SJSA1 (cell line): Measurements from ENCODE around the gene C4BPB. TPM values are rescaled to one million over a fixed set of nuclear protein-coding genes. Genes with fewer than 3 reads are reported as not detected.

ENCODE experiments used
- DNase-seq, 2 experiments: peaks; one replicate each; pipeline ENCODE4 v3.0.0-alpha.2; 2015 to 2020; ENCODE audit warnings: low spot score in 2 of 2, low read depth in 1 of 2
- H3K27ac ChIP-seq: fragments of 250-450 bp; sonication (Bioruptor Pico); 2 replicates; pipeline ENCODE4 v1.5.1; 2020; ENCODE audit warnings: mild to moderate bottlenecking, moderate library complexity
- H3K27me3 ChIP-seq: fragments of 250-450 bp; sonication (Bioruptor Pico); replicated peaks from 2 replicates; pipeline ENCODE4 v1.5.1; 2020; ENCODE audit warnings: mild to moderate bottlenecking, moderate library complexity
- H3K36me3 ChIP-seq: fragments of 250-450 bp; sonication (Bioruptor Pico); 2 replicates; pipeline ENCODE4 v1.5.1; 2020; ENCODE audit warnings: mild to moderate bottlenecking
- H3K4me1 ChIP-seq: fragments of 250-450 bp; sonication (Bioruptor Pico); replicated peaks from 2 replicates; pipeline ENCODE4 v1.6.1; 2021; ENCODE audit warnings: mild to moderate bottlenecking
- H3K4me3 ChIP-seq: fragments of 250-450 bp; sonication (Bioruptor Pico); 2 replicates; pipeline ENCODE4 v1.5.1; 2020; ENCODE audit warnings: mild to moderate bottlenecking
- H3K9me3 ChIP-seq: fragments of 250-450 bp; sonication (Bioruptor Pico); replicated peaks from 2 replicates; pipeline ENCODE4 v1.5.1; 2020; ENCODE audit warnings: mild to moderate bottlenecking
- total RNA-seq: library from RNA; depleted of rRNA; stranded (reverse); fragments of >200 nt; shearing (Covaris generic); gene quantifications from 2 replicates; pipeline ENCODE4 v1.2.3, GENCODE V29; 2014

Gene C4BPB
- total RNA-seq, 1 experiment from 2014 or later = 1.8 TPM

DNA sequence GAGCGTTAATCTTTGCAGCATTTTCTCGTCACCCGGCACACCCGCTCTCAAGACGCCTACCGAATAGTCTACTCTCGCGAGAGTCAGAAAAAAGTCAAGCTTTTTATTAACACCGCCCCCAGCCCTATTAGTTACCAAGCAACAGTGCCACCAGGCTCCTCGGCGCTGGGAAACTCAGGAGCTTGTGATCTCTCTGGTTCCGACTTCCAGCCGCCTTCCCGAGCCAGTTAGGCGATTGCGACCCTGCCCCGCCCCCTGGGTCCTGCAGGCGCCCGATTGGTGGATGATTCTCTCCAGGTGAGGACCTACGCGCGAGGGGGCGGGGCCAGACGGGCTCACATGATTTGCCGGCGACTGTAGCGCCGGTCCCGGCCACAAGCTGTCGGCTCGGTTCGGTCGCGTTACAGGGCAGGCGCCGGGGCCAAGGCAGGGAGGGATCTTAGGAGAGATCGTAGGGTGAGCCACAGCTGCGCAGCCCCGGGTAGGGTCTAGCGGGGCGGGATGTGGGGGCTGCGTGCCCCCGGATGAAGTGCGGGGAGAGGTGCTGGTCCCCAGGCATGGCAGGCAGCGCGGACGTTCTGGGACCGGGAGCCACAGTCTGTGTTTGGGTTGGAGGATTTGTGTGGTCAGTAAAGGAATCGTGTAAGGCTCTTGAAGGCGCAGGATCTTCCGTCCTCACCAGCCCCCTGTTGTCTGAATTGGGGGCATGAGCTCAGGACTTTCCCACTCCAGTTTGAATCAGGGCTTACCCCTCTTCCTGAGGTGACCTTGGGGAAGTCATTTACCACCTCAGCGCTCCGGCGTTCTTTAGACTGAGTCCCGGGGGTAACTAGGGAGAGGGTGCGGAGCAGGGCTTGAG lies 35.5 kb upstream of the C4BPB start, which contains the start of gene PFKFB2:
PFKFB2 (plus strand) TSS at position 365 of the 859 bp plus-strand sequence. CDS start 1,443 bp downstream, outside the sequence.
- DNase-seq = peak; percentile 87 to 92
- Histone ChIP-seq H3K4me1 (peaks cover 20% of the 10 kb centered on the region), H3K27ac (no peak within 1 kb of the TSS), H3K4me3 (peak within 1 kb of the TSS; percentile 46), H3K36me3 (peaks cover 20% of the 10 kb centered on the region), H3K9me3 (no peaks in the 10 kb centered on the region), H3K27me3 (no peaks in the 10 kb centered on the region)

DNA sequence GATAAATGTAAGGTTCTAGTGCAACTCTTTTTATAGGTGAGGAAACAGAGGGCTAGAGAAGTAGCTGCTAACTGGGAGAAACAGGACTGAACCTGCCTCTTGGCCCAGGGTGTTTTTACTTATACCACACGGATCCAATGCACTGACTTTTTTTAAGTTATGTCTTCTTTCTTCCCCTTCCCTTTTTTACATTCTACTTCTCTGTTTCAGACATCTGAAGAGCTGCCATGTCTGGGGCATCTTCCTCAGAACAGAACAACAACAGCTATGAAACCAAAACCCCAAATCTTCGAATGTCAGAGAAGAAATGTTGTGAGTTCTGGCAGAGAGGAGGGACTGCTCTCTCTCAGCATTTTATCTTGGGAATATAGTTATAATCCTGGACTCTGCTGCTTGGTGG lies 34.2 kb upstream of the C4BPB start:
- Histone ChIP-seq H3K36me3 (peaks cover 6% of the 10 kb centered on the region), H3K4me1 (peaks cover 17% of the 10 kb centered on the region), H3K4me3 (no peak overlapping the region), H3K9me3 (no peaks in the 10 kb centered on the region), H3K27ac (no peak overlapping the region), H3K27me3 (no peaks in the 10 kb centered on the region)
- no peak for DNase-seq

DNA sequence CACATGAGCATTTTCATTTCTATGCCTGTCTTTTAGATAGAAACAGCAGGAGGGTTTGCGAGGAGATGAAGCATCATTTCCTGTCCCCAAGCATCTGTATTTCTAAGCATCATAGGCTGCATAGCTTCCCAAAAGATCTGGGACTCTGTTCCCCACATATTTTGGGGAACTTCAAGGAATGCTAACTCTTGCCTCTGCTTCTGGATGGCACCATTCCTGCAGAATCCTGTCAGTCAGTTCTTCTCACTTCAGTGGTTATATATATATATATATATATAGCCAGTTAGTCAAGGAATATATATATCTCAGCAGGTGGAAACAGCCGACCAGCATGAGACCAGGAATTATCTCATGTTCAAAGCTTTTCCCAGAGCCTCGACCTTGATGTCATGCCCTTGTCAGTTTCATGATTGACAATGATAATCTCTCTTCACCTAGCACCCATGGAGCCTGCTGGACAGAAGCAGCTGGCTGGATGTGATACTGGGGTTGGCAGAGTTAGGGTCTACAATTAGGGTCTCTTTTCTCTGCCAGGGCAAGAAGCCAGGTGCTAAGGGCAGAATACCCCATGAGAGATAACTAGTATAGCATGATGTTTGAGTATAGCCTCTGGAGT lies 33.2 kb upstream of the C4BPB start:
- DNase-seq = no peak
- H3K27ac ChIP-seq = no peak overlapping the region
- no peaks in the 10 kb centered on the region for H3K9me3 ChIP-seq
- no peak overlapping the region for H3K4me3 ChIP-seq
- H3K27me3 ChIP-seq = no peaks in the 10 kb centered on the region
- H3K36me3 ChIP-seq = peaks cover 3% of the 10 kb centered on the region
- H3K4me1 ChIP-seq = peaks cover 16% of the 10 kb centered on the region

DNA sequence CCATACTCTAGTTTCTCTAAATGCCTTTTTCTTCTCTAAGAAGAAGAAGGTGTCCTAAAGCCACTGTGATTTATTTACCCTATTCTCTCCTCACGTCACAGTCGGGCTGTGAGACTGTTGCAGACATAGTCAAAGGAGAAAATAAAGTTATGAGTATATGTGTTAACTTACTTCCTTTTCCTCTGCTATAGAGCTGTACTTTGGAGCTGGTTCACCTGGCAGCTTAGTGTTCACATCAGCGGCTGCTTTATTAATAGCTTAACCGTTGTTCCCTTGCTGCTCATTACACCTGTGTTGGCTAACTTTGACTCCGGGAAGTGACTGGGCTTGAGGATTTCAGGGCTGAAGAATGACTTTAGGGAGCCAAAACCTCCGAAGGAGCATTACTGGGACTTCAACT lies 32.0 kb upstream of the C4BPB start:
- Histone ChIP-seq H3K9me3 (no peaks in the 10 kb centered on the region), H3K27me3 (no peaks in the 10 kb centered on the region), H3K36me3 (no peaks in the 10 kb centered on the region), H3K27ac (no peak overlapping the region), H3K4me1 (peaks cover 8% of the 10 kb centered on the region), H3K4me3 (no peak overlapping the region)
- DNase-seq = no peak

DNA sequence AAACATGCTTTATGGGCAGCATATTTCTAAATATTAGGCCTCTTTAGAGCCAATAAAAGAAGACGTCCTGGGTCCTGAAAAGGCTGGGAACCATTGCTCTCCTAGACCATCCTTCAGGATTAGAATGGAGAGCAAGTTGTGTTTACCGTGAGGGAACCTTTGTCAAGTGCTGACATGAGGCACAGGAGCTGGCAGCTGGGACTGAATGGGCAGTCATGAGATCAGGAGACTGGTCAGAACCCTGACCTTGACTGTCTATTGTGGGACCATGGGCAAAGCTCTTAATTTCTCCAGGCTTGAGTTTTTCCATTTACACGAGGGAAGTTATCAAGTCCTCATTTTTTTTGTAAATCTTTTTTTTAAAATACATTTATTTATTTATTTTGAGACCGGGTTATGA lies 30.4 kb upstream of the C4BPB start:
- DNase-seq = no peak
- Histone ChIP-seq H3K4me1 (no peaks in the 10 kb centered on the region), H3K4me3 (no peak overlapping the region), H3K36me3 (peaks cover 4% of the 10 kb centered on the region; the same call in 1 of the 2 replicates), H3K27ac (no peak overlapping the region), H3K27me3 (no peaks in the 10 kb centered on the region), H3K9me3 (no peaks in the 10 kb centered on the region)

DNA sequence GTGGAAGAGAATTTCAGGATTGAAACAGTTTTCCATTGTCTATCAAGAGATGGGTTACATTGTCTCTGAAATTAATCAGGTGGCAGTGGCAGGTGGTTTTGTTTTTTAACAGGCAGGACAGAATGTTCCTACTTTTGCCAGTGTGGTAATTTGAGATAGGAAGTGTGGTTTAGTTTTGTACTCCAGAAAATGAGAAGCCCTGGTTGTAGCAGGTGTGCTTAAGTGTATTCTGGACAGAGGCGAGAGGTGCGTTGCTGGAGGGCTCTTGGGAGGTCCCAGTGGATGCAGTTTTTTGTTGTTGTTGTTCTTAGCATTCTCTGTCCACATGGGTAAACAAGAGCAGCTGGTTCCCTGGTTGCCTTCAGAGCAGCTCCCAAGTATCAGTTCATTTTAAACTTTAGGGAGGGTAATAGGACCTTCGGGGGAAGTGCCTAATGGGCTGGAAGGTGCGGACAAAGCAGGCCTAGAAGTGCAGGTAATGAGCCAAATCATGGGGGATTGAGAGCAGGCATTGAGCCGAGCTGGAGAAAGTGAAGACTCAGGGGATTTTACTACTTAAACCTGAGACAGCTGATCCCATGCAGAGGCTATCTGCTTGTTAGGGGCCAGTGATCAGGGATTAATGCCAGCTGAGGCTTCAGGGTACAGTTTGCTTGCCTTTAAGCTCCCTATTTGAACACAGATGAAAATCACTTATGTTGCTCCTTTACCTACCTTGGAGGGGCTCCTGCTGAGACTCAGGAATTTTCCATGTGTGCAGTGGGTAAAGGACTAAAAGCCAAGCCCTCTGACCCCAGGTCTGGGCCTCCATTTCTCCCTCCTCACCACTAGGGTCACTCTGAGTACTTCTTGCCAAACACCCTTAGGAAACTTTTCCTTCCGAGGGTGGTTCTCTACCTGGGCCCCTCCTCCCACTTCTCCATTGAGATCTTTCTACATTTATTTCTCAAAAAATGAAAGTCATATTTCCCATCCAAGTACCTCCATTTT lies 29.5 kb upstream of the C4BPB start:
- no peak overlapping the region for H3K27ac ChIP-seq
- no peaks in the 10 kb centered on the region for H3K9me3 ChIP-seq
- peaks cover 4% of the 10 kb centered on the region; the same call in 1 of the 2 replicates for H3K36me3 ChIP-seq
- no peaks in the 10 kb centered on the region for H3K27me3 ChIP-seq
- no peaks in the 10 kb centered on the region for H3K4me1 ChIP-seq
- H3K4me3 ChIP-seq = no peak overlapping the region
- DNase-seq = no peak

DNA sequence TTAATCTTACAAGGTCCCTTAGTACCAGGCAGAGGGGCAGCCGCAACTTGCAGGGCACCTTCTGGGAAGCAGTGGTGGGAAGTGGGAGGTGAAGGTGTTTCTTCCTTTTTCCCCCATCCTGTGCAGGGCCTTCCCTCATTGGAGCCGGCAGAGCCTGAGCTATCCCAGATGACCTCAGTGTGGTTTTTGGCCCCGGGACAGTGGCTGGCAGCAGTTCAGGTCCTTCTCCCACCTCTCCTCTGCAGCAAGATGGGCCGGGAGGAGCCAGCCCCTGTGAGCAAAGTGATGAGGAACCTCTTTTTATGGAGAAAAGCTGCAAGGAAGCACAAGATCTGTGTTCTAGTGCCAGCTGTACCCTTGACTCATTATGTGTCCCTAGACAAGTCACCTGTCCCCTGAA lies 28.8 kb upstream of the C4BPB start:
- Histone ChIP-seq H3K27ac (no peak overlapping the region), H3K9me3 (no peaks in the 10 kb centered on the region), H3K36me3 (peaks cover 4% of the 10 kb centered on the region; the same call in 1 of the 2 replicates), H3K27me3 (no peaks in the 10 kb centered on the region), H3K4me1 (no peaks in the 10 kb centered on the region), H3K4me3 (no peak overlapping the region)
- no peak for DNase-seq

DNA sequence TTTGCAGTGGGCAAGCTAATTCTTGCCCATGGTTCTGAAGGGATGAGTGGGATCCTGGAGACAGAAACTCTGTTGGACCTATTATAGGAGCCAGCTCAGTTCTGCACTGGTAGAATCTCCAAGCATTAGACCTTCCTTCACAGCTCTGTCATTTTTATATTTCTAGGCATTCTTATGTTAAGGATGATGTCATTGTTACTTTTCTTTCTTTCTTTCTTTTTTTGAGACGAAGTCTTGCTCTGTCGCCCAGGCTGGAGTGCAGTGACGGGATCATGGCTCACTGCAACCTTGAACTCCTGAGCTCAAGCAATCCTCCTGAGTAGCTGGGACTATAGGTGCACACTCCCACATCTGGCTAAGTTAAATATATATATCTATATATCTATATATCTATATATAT lies 28.1 kb upstream of the C4BPB start:
- Histone ChIP-seq H3K27me3 (no peaks in the 10 kb centered on the region), H3K4me3 (no peak overlapping the region), H3K36me3 (peaks cover 4% of the 10 kb centered on the region; the same call in 1 of the 2 replicates), H3K27ac (no peak overlapping the region), H3K9me3 (no peaks in the 10 kb centered on the region), H3K4me1 (no peaks in the 10 kb centered on the region)
- no peak for DNase-seq

DNA sequence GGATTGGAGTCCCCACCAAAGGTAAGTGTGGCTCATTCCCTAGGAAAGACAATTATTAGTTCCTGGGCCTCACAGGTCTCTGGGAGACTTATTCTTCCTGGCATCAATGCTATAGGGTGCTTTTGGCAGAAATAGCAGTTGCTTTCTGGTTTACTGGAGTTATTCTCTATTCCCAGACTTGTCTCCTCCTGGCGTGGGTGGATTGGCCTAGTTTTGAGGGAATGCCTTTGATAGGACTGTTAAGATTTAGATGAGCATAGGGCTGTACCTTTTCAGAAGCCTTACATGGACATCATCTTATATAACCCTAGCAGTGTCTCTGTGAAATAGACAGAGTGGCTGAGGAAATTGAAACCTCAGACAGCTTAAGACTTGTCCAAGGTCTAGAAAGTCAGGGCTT lies 26.6 kb upstream of the C4BPB start:
- DNase-seq = no peak
- H3K36me3 ChIP-seq = peaks cover 4% of the 10 kb centered on the region; the same call in 1 of the 2 replicates
- H3K27me3 ChIP-seq = no peaks in the 10 kb centered on the region
- H3K4me1 ChIP-seq = no peaks in the 10 kb centered on the region
- no peak overlapping the region for H3K27ac ChIP-seq
- no peak overlapping the region for H3K4me3 ChIP-seq
- no peaks in the 10 kb centered on the region for H3K9me3 ChIP-seq

DNA sequence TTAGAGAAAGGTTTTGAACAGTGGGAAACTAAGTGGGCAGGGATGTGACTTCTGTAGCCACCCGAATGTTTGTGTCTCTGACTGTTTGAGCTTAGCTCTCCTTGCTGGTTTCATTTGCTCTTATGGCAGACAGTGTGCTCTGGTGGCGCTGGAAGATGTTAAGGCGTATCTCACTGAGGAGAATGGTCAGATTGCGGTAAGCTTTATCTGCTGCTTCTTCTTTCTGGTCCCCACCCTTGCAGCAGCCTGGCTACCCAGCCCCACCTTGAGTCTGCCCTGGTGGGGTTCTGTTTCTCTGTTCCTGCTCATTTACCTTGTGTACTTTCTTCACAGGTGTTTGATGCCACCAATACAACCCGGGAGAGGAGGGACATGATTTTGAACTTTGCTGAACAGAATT lies 25.6 kb upstream of the C4BPB start:
- H3K27me3 ChIP-seq = no peaks in the 10 kb centered on the region
- DNase-seq = no peak
- no peaks in the 10 kb centered on the region for H3K4me1 ChIP-seq
- no peak overlapping the region for H3K27ac ChIP-seq
- H3K4me3 ChIP-seq = no peak overlapping the region
- H3K9me3 ChIP-seq = no peaks in the 10 kb centered on the region
- H3K36me3 ChIP-seq = peaks cover 4% of the 10 kb centered on the region; the same call in 1 of the 2 replicates

DNA sequence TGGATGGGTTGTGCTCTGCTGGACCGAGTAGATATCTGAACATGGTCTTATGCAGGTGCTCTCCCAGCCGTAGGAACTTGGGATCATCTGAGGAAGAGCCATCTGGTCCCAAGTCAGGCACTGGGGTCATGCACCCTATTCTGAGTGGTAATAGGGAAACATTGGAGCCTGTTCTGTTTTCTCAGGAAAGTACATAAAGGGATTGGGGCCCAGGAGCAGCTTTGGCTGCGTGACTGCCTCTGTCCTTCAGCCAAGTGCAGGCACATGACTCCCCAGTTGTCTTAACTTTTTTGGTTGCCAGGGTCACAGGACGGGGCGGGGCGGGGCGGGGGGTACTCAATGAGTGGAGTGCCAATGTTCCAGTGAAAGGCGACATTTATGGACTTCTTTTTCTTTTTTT lies 24.1 kb upstream of the C4BPB start:
- no peaks in the 10 kb centered on the region for H3K4me1 ChIP-seq
- no peak for DNase-seq
- no peaks in the 10 kb centered on the region for H3K27me3 ChIP-seq
- H3K4me3 ChIP-seq = no peak overlapping the region
- H3K36me3 ChIP-seq = peaks cover 4% of the 10 kb centered on the region; the same call in 1 of the 2 replicates
- H3K9me3 ChIP-seq = no peaks in the 10 kb centered on the region
- H3K27ac ChIP-seq = no peak overlapping the region

DNA sequence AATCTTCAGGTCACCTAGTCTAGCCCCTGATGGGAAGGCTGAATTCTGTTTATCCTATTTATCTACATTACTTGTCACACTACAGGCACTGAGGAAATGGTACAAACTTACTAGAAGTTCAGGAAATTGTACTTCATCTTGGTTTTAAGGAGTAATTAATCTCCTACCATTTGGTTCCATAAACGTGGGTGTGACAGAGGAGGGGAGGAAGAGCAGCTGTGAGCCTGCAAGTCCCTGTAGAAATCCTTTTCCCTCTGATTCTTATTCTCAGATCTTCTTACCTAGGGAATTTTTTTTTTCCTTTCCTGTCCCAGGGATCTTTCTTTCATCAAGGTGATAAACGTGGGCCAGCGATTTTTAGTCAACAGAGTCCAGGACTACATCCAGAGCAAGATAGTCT lies 21.5 kb upstream of the C4BPB start:
- Histone ChIP-seq H3K36me3 (peaks cover 2% of the 10 kb centered on the region), H3K4me1 (no peaks in the 10 kb centered on the region), H3K27me3 (no peaks in the 10 kb centered on the region), H3K27ac (no peak overlapping the region), H3K4me3 (no peak overlapping the region), H3K9me3 (no peaks in the 10 kb centered on the region)
- no peak for DNase-seq

DNA sequence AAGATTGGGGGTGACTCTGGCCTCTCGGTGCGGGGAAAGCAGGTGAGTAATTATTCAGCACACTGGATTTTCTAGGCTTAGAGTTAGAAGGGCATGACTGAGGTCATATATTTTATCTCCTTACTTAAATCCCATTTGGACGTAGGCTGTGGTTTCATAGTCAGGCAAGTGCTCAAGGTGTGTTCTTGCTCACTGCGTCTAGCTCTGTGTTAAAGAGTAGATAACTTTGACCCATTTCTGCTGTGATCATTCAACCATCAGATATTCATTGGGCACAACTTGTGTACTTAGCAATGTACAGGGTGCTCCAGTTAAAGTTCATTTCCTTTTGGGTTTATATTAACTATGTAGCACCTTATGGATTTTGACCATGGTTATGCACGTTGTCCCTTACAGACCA lies 21.0 kb upstream of the C4BPB start:
- no peak overlapping the region for H3K27ac ChIP-seq
- H3K4me3 ChIP-seq = no peak overlapping the region
- H3K36me3 ChIP-seq = no peaks in the 10 kb centered on the region; the same call in none of the 2 replicates
- no peak for DNase-seq
- no peaks in the 10 kb centered on the region for H3K9me3 ChIP-seq
- no peaks in the 10 kb centered on the region for H3K4me1 ChIP-seq
- no peaks in the 10 kb centered on the region for H3K27me3 ChIP-seq
